Prostate gland (tissue), 2 donors: Measurements from ENCODE around the gene CHCHD10. TPM values are rescaled to one million over a fixed set of nuclear protein-coding genes. Genes with fewer than 3 reads are reported as not detected.

Source experiments
- DNase-seq: peaks from one replicate; pipeline ENCODE4 v3.0.0-alpha.2; 2019; ENCODE audit warnings: low spot score
- H3K27ac ChIP-seq, 2 donors: fragments of 200-600 bp; sonication (generic); 2 replicates each; pipeline ENCODE4 v1.5.1; 2017 to 2019
- H3K27me3 ChIP-seq: fragments of 200-600 bp; sonication (generic); replicated peaks from 2 replicates; pipeline ENCODE4 v1.5.1; 2019; ENCODE audit not compliant: insufficient read depth
- H3K36me3 ChIP-seq, 2 donors: fragments of 200-600 bp; sonication (generic); 1 replicate in 1 of 2; 2 replicates in 1 of 2; pipeline versions ENCODE4 v1.5.1 to v1.8.1; 2017 to 2019
- H3K4me1 ChIP-seq: fragments of 200-600 bp; sonication (generic); replicated peaks from 2 replicates; pipeline ENCODE4 v1.5.1; 2019
- H3K4me3 ChIP-seq, 2 donors: fragments of 200-600 bp; sonication (generic); 2 replicates each; pipeline ENCODE4 v1.5.1; 2017 to 2019
- H3K9me3 ChIP-seq: fragments of 200-600 bp; sonication (generic); 2 replicates; pipeline ENCODE4 v1.5.1; 2017
- CTCF ChIP-seq, 4 experiments: fragments of 200-600 bp in 2 of 4; fragments of 450-650 bp in 2 of 4; sonication (generic) in 2 of 4; IDR thresholded peaks; 1 replicate in 3 of 4; 2 replicates in 1 of 4; pipeline ENCODE4 v1.5.1; 2016 to 2019; ENCODE audit warnings: antibody characterized with exemption in 4 of 4, mild to moderate bottlenecking in 2 of 4, moderate library complexity in 2 of 4
- POLR2A ChIP-seq: fragments of 450-650 bp; IDR thresholded peaks from one replicate; pipeline ENCODE4 v1.6.1; 2016; ENCODE audit warnings: antibody characterized with exemption, mild to moderate bottlenecking
- POLR2AphosphoS5 ChIP-seq: sonication (generic); formaldehyde crosslinking; IDR thresholded peaks from one replicate; pipeline ENCODE4 v1.6.1; 2017; ENCODE audit warnings: antibody characterized with exemption
- WGBS: methylation state at CpG from one replicate; pipeline ENCODE4 v1.1.5; 2018; 5-methylcytosine and 5-hydroxymethylcytosine counted together
- intact Hi-C: fragments of 100-400 bp; cut with DNase I; formaldehyde crosslinking; loops from one replicate; pipeline ENCODE4 v1.14.2; 2022
- total RNA-seq, 2 donors: library from RNA; depleted of rRNA; stranded (reverse); fragments of >200 nt; gene quantifications; one replicate each; pipeline ENCODE4 v1.1.0, GENCODE V29; 2016

CHCHD10 gene
- total RNA-seq, 2 donors from 2014 or later: 17.3 to 59.3 TPM

- Histone ChIP-seq H3K9me3 (no peaks in the 10 kb centered on the region), H3K27ac (no peak overlapping the region), H3K4me1 (no peaks in the 10 kb centered on the region), H3K4me3 (no peak overlapping the region), H3K27me3 (no peaks in the 10 kb centered on the region), H3K36me3 (no peaks in the 10 kb centered on the region)
- DNase-seq: no peak
- WGBS: 82% methylated on average over 17 of the region's 17 CpGs
- TF ChIP-seq POLR2A: no peak
- no peak for TF ChIP-seq POLR2AphosphoS5
- no peak for TF ChIP-seq CTCF (IDR thresholded peaks at IDR 0.05)
- intact Hi-C loops: loop anchor here (10.0 kb wide), 1 partner anchor 436 kb away; no protein-coding TSS in a partner anchor
These were observed 49.2 kb downstream of the CHCHD10 start for GRCh38 chr22:23718371-23719165.

DNA sequence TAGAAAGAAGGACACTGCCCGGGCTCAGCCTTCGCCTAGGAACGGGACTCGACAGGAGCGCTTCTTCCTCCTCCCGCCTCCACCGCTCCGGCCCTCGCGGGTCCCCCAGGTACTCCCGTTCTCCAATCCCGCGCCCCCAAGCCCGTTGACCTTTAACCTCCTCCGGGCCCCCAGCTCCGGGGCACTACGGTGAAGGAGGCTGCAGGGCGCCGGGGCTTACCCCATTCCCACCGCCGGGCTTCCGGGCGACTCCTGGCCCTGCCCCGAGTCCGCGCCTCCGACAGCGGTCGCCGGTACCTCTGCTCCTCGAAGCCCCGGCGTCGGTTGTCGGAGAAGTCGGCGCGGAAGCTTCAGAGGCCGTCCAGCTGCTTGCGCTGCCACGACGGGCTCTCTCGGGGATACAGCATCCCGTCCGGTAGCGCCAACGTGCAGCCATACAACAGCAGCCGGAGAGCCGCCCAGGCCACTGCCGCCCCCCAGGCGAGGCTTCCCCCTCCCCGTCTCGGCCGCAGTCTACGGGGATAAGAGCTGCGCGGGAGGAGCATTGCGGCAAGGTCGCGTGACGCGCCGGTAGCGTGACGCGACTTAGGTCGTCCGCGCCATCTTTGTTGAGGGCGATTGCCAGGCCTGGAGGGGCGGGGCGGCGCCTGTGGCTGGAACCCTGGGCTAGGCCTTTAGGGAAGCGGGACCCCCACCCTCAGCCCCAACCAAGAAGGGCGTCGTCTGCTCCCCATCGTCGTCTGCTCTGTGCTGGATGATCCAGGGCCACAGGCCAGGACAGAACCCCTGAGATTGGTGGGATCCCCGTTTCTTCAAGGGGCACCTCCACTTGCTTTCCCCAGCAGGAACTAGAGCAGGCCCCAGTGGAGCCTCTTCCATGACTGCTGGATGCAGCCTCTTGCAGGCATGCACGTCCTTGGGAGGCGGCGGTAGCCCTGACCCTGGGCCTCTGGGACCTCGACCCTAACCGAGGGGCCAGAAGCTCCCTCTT is 50.7 kb downstream of the CHCHD10 start:
- H3K4me1 ChIP-seq: no peaks in the 10 kb centered on the region
- intact Hi-C loops: loop anchor here (10.0 kb wide), 1 partner anchor 438 kb away; no protein-coding TSS in a partner anchor
- H3K4me3 ChIP-seq: peak overlapping the region; percentile 82 to 91
- DNase-seq: peak; percentile 81
- no peaks in the 10 kb centered on the region for H3K27me3 ChIP-seq
- WGBS: 6% methylated on average over 77 of the region's 84 CpGs
- TF ChIP-seq CTCF (IDR thresholded peaks at IDR 0.05): no peak
- peak; percentile 97 for TF ChIP-seq POLR2AphosphoS5
- TF ChIP-seq POLR2A: peak; percentile 90
- no peaks in the 10 kb centered on the region for H3K36me3 ChIP-seq
- no peaks in the 10 kb centered on the region for H3K9me3 ChIP-seq
- H3K27ac ChIP-seq: peak overlapping the region; percentile 49 to 72

Other genes starting within 250 kb of the CHCHD10 start
- gene IGLL1, start 187.7 kb downstream of the CHCHD10 start, total RNA-seq: under 1 TPM in 1 of 2 donors, not detected in 1; 0.85 TPM
- 1 to 10 TPM in 1 of 2 donors, not detected in 1; 2.8 TPM for gene DRICH1, start 135.7 kb downstream of the CHCHD10 start, total RNA-seq
- under 1 TPM in 1 of 2 donors, not detected in 1; 0.91 TPM for gene RGL4, start 77.0 kb downstream of the CHCHD10 start, total RNA-seq
- 1 to 10 TPM; 5.2 to 8.1 TPM for gene ZNF70, start 16.9 kb downstream of the CHCHD10 start, total RNA-seq
- gene VPREB3, start 13.5 kb downstream of the CHCHD10 start, total RNA-seq: not detected
- not detected for gene C22orf15, start 5.0 kb downstream of the CHCHD10 start, total RNA-seq
- gene MMP11, start 4.9 kb upstream of the CHCHD10 start, total RNA-seq: 10 to 100 TPM in 1 of 2 donors, 1 to 10 TPM in 1; 6.3 to 26.6 TPM
- gene SMARCB1, start 19.0 kb upstream of the CHCHD10 start, total RNA-seq: 100 to 1,000 TPM in 1 of 2 donors, 10 to 100 TPM in 1; 77.2 to 136 TPM
- gene DERL3, start 71.0 kb upstream of the CHCHD10 start, total RNA-seq: 1 to 10 TPM in 1 of 2 donors, not detected in 1; 6.9 TPM
- gene SLC2A11, start 89.9 kb upstream of the CHCHD10 start, total RNA-seq: 10 to 100 TPM; 15.1 to 27.0 TPM
- gene MIF, start 126.4 kb upstream of the CHCHD10 start, total RNA-seq: 100 to 1,000 TPM; 501 to 587 TPM
- 10 to 100 TPM in 1 of 2 donors, 1 to 10 TPM in 1; 3.9 to 16.2 TPM for gene GSTT2B, start 193.2 kb upstream of the CHCHD10 start, total RNA-seq
- 1 to 10 TPM in 1 of 2 donors, not detected in 1; 2.2 TPM for gene DDTL, start 198.9 kb upstream of the CHCHD10 start, total RNA-seq
- gene DDT, start 206.5 kb upstream of the CHCHD10 start, total RNA-seq: 100 to 1,000 TPM; 131 to 285 TPM
- gene GSTT2, start 212.2 kb upstream of the CHCHD10 start, total RNA-seq: not detected
- gene GSTT4, start 237.5 kb upstream of the CHCHD10 start, total RNA-seq: under 1 TPM in 1 of 2 donors, not detected in 1; 0.80 TPM
- gene CABIN1, start 243.3 kb upstream of the CHCHD10 start, total RNA-seq: 10 to 100 TPM; 41.1 to 85.8 TPM